ENCODE measurements around the gene IQSEC3.

The IQSEC3 gene

GRCh38 chr12:168763-169525, 102.4 kb downstream of the IQSEC3 start:
- DNase-seq = no peak

- no peak for DNase-seq
Measured at GRCh38 chr12:169528-170370, 103.2 kb downstream of the IQSEC3 start.

GRCh38 chr12:170371-171225, 104.0 kb downstream of the IQSEC3 start:
- no peak for DNase-seq

- DNase-seq = no peak
Measured at GRCh38 chr12:171276-171675, 104.7 kb downstream of the IQSEC3 start.

- DNase-seq = no peak
Measured at GRCh38 chr12:171743-172676, 105.4 kb downstream of the IQSEC3 start.

- no peak for DNase-seq
Measured at GRCh38 chr12:172732-173161, 106.2 kb downstream of the IQSEC3 start.

- DNase-seq = no peak
Measured at GRCh38 chr12:174124-174523, 107.6 kb downstream of the IQSEC3 start.

- DNase-seq = no peak
Measured at GRCh38 chr12:174596-174995, 108.0 kb downstream of the IQSEC3 start.

- DNase-seq = no peak
Measured at GRCh38 chr12:175250-175649, 108.7 kb downstream of the IQSEC3 start.

- no peak for DNase-seq
Measured at GRCh38 chr12:175759-176158, 109.2 kb downstream of the IQSEC3 start.

- DNase-seq = no peak
Measured at GRCh38 chr12:176321-177181, 110.0 kb downstream of the IQSEC3 start.

GRCh38 chr12:177336-177979, 110.9 kb downstream of the IQSEC3 start:
- no peak for DNase-seq

GRCh38 chr12:177980-178828, 111.6 kb downstream of the IQSEC3 start:
- DNase-seq = no peak

GRCh38 chr12:178829-179109, 112.2 kb downstream of the IQSEC3 start:
- no peak for DNase-seq

- DNase-seq = no peak
Measured at GRCh38 chr12:179131-179884, 112.7 kb downstream of the IQSEC3 start.

- DNase-seq = no peak
Measured at GRCh38 chr12:179885-180284, 113.3 kb downstream of the IQSEC3 start.

- no peak for DNase-seq
Measured at GRCh38 chr12:180445-180844, 113.9 kb downstream of the IQSEC3 start.

GRCh38 chr12:181921-182320, 115.4 kb downstream of the IQSEC3 start:
- DNase-seq = no peak

GRCh38 chr12:182381-182892, 115.9 kb downstream of the IQSEC3 start:
- no peak for DNase-seq

Measured in SIG-M5 (cell line).